Daoy (cell line): ENCODE measurements around the gene SPACA1. TPM values are rescaled to one million over a fixed set of nuclear protein-coding genes. Genes with fewer than 3 reads are reported as not detected.
A peak's percentile ranks its signal among the peaks of the same experiment; 100 is the strongest.

Experiments
- DNase-seq: peaks from one replicate; pipeline ENCODE4 v3.0.0-alpha.2; 2015; ENCODE audit warnings: low read depth
- total RNA-seq: library from RNA; depleted of rRNA; stranded (reverse); fragments of >200 nt; shearing (Covaris generic); gene quantifications from 2 replicates; pipeline ENCODE4 v1.2.3, GENCODE V29; 2014; rRNA removed

The SPACA1 gene
- total RNA-seq, 1 experiment from 2014 or later, result not detected

DNA sequence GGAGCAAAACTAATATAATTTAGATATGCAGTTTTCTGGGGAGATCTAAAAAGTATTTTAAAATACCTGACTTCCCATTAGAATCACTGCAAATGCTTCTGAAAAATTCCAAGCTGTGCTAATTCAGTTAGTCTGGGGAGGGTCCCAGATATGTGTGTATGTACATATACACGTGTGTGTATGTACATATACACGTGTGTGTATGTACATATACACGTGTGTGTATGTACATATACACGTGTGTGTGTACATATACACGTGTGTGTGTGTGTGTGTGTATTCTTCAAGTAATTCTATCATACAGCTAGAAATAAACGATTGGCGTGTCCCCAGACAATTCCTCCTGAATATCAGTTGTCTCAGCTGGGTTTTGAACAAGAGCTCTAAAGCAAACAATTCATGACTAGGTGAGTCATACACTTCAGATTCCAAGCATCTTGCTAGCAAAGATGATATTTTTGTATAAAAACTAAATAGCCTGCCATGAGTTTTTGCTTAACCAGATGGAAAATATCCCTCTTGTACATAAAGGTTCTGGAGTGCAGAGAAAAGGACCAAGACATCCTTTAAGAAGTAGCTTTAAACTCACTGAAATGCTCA lies 58.2 kb downstream of the SPACA1 start:
- peak; percentile 13 for DNase-seq

DNA sequence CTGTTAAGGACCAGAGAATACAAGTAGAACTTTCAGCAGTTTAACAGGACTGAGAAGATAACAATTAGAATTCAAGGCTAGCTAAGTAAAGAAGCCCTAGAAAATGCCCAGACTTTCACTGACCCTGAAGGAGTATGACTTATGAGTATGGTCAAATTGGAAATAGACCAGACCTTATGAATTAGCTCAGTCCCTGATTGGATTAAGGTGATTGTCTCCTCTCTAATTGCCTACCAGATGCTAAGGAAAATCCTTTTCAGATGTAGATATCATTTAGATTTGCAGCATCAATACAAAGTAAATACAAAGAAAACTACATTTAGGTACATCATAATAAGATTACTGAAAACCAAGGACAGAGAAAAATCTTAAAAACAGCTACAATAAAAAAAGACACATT lies 59.6 kb downstream of the SPACA1 start:
- DNase-seq, result no peak

DNA sequence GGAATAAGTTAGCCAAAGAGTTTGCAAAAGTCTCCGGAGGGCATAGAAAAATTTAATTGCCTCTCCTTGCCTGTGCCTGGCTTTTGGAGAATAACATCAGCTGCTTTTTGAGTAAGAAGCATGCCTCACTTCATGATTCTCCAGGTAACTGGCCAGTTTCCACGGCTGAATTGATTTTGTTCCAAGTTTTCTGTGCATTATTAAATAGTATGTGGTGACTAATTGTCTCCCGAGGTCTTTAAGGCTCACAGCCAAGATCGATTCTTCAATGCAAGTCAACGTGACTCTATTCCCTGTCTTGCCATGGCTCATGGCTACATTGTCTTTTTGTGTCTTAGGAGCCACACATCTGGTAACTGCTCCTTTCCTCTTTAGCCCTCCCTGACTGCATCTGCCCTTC lies 64.3 kb downstream of the SPACA1 start:
- no peak for DNase-seq

DNA sequence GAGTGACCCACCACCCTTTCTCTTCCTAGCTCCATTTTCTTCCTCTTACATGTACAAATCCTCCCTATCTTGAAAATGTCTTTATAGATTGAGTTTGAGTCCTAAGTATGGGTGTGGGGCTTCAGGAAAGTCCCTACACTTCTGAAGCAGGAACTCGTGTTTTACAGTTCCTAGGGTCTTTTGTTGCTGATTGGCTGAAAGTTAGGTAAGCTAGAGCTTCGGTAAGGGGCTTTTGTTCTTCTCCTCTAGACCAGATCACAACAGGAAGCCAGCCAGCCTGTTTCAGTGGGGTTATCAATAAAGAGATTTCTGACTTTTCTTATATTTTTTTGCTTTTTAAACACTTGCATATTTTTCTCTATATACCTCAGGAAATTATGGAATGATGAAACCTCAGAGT lies 67.2 kb downstream of the SPACA1 start:
- no peak for DNase-seq

DNA sequence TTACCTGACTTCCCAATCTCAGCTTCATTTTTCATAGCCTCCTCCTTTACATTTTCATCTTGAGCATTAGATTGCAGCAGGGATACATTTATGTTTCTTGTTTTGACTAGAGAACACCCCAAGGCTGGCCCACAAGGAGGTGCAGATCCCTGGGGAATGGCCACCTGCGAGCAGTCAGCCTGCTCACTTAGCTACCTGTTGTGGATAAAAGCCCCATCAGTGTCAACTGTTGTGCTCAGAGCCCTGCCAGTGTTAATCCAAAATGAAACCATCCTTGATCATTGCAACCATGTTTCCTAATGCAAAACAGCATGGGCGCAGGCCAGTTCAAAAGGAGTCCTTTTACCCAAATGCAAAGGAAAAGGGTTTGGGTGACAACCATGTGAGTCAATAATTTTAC lies 67.7 kb downstream of the SPACA1 start:
- DNase-seq, result no peak

DNA sequence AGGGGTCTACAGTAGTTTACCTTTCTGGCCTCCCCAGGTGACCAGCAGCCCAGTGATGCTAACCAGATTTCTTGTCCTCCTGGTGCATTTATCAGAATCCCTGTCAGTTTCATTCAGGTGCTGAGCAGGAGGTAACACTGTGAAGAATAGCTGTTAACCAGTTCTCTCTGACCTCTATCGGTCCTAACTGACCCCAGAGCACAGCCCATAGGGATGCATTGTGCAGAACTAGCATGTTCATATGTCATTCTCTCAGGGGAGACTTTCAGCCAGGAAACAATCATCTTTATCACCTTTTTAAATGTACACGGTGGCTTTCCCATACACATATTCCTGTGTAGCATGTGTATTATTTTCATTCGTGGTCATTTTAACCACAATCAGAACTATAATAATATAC lies 68.6 kb downstream of the SPACA1 start:
- DNase-seq, result no peak

Other genes with a start within 250 kb of the SPACA1 start
- gene CNR1, start 118.5 kb downstream of the SPACA1 start, total RNA-seq, result 0.45 and 1.0 TPM in 2 replicates